Kidney epithelial cell (primary cell): ENCODE measurements around the gene SPATA13. TPM values are rescaled to one million over a fixed set of nuclear protein-coding genes. Genes with fewer than 3 reads are reported as not detected.

Source experiments
- DNase-seq: peaks from one replicate; pipeline ENCODE4 v3.0.0-alpha.2; 2010; ENCODE audit warnings: low read depth
- H3K27me3 ChIP-seq: 2 replicates; pipeline ENCODE4 v1.6.0; 2011; ENCODE audit warnings: low read length; ENCODE audit not compliant: control insufficient read depth, insufficient read depth
- H3K36me3 ChIP-seq: 2 replicates; pipeline ENCODE4 v1.5.1; 2011; ENCODE audit warnings: low read length; ENCODE audit not compliant: control insufficient read depth, insufficient read depth
- H3K4me3 ChIP-seq: 2 replicates; pipeline ENCODE4 v1.5.1; 2011; ENCODE audit warnings: low read depth, mild to moderate bottlenecking, control low read depth, low read length
- total RNA-seq: library from RNA; depleted of rRNA; stranded (reverse); fragments of >200 nt; gene quantifications from 2 replicates; pipeline ENCODE4 v1.2.3, GENCODE V29; 2015
- TF ChIP-seq, protein P1 (sequence below): IDR thresholded peaks from 2 replicates; pipeline ENCODE4 v1.5.1; 2011; ENCODE audit warnings: mild to moderate bottlenecking, moderate library complexity, low read length, control low read depth, inconsistent platforms; ENCODE audit not compliant: insufficient read depth, poor library complexity, severe bottlenecking

The SPATA13 gene
- total RNA-seq, 1 donor from 2014 or later: 11.3 TPM

DNA sequence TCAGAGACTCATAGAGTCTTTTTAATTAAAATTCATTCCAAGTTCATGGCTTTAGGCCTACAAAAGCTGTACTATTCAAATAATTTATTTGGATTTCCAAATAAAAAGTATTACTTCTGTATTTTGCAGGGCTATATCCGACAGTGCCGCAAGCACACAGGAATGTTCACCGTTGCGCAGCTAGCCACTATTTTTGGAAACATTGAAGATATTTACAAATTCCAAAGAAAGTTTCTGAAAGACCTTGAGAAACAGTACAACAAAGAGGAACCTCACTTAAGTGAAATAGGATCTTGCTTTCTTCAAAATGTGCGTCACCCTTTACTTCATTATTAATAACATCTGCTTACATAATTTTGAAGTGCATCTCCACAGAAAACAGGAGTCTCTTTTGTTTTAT is 128.3 kb downstream of the SPATA13 start:
- H3K36me3 ChIP-seq: no peaks in the 10 kb centered on the region
- no peak for DNase-seq
- H3K4me3 ChIP-seq: no peak overlapping the region
- TF ChIP-seq, protein P1, sequence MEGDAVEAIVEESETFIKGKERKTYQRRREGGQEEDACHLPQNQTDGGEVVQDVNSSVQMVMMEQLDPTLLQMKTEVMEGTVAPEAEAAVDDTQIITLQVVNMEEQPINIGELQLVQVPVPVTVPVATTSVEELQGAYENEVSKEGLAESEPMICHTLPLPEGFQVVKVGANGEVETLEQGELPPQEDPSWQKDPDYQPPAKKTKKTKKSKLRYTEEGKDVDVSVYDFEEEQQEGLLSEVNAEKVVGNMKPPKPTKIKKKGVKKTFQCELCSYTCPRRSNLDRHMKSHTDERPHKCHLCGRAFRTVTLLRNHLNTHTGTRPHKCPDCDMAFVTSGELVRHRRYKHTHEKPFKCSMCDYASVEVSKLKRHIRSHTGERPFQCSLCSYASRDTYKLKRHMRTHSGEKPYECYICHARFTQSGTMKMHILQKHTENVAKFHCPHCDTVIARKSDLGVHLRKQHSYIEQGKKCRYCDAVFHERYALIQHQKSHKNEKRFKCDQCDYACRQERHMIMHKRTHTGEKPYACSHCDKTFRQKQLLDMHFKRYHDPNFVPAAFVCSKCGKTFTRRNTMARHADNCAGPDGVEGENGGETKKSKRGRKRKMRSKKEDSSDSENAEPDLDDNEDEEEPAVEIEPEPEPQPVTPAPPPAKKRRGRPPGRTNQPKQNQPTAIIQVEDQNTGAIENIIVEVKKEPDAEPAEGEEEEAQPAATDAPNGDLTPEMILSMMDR: no peak
- H3K27me3 ChIP-seq: no peaks in the 10 kb centered on the region

DNA sequence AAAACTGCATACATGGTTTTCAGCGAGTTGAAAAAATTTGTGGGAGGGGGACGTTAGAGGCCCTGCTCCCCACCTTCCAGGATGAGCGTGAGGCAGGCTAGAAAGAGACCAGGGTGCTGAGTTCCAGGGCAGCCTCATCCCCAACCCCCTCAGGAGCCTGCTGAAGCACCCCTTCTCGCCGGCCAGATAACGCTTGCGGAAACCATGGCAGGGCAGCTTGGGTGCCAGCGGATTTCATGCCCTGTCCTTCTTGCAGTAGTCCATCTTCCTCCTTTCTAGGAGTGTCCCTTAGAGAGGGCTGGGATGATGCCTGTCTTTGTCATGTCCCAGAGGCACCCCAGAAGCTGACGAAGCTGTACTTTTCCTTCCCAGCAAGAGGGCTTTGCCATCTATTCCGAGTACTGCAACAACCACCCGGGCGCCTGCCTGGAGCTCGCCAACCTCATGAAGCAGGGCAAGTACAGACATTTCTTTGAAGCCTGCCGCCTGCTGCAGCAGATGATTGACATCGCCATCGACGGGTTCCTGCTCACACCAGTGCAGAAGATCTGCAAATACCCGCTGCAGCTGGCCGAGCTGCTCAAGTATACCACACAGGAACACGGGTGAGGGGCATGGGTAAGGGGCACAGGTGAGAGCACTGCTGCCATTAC is 129.9 kb downstream of the SPATA13 start:
- H3K4me3 ChIP-seq: no peak overlapping the region
- H3K27me3 ChIP-seq: no peaks in the 10 kb centered on the region
- no peaks in the 10 kb centered on the region for H3K36me3 ChIP-seq
- no peak for DNase-seq
- TF ChIP-seq, protein P1: no peak

- no peaks in the 10 kb centered on the region for H3K36me3 ChIP-seq
- no peaks in the 10 kb centered on the region for H3K27me3 ChIP-seq
- no peak for DNase-seq
- TF ChIP-seq, protein P1: no peak
- H3K4me3 ChIP-seq: no peak overlapping the region
Measured at GRCh38 chr13:24292481-24292880, 132.0 kb downstream of the SPATA13 start.

GRCh38 chr13:24293746-24294145 is 133.2 kb downstream of the SPATA13 start:
- Histone ChIP-seq H3K4me3 (no peak overlapping the region), H3K27me3 (no peaks in the 10 kb centered on the region), H3K36me3 (no peaks in the 10 kb centered on the region)
- TF ChIP-seq, protein P1: no peak
- no peak for DNase-seq

DNA sequence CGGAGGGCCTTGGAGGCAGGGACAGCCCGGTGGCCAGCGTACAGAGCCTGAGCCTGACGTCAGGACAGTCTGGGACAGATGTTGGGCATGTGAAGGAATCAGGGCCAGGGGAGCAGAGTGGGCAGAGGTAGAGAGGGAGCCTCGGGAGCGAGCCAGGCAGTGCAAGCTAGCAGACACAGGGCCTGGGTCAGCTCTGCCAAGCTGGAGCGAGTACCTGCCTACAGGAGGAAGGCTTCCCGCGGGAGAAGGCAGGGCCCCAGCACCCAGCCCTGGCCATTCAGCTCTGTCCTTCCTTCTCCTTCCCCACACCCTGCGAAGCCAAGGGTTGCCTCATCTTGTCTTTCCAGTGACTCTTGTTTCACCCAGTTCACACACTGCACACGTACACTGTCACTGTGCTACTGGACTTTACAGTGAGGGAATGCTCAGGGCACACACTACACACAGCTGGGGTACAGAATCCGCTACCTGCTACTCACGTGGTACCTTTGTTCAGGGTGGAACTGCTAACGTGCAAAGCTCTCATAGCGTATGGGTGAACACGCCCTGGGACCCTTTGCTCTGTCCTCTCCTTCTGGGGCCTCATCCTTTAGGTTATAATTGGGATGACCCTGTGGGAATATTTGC is 139.1 kb downstream of the SPATA13 start:
- Histone ChIP-seq H3K36me3 (peaks cover 3% of the 10 kb centered on the region), H3K27me3 (no peaks in the 10 kb centered on the region), H3K4me3 (no peak overlapping the region)
- TF ChIP-seq, protein P1: no peak
- DNase-seq: no peak

- peaks cover 3% of the 10 kb centered on the region for H3K36me3 ChIP-seq
- TF ChIP-seq, protein P1: no peak
Measured at GRCh38 chr13:24301434-24301833, 140.9 kb downstream of the SPATA13 start.

More at GRCh38 chr13:24301434-24301833, 140.9 kb downstream of the SPATA13 start:
- DNase-seq: no peak
- no peak overlapping the region for H3K4me3 ChIP-seq
- no peaks in the 10 kb centered on the region for H3K27me3 ChIP-seq
